ENCODE data around the gene SARS2.
"Not testable (repeated sequence)": the region's sequence is repeated elsewhere in the genome, so short reads cannot be mapped to it uniquely, and the experiment has no call there.

SARS2 gene

DNA sequence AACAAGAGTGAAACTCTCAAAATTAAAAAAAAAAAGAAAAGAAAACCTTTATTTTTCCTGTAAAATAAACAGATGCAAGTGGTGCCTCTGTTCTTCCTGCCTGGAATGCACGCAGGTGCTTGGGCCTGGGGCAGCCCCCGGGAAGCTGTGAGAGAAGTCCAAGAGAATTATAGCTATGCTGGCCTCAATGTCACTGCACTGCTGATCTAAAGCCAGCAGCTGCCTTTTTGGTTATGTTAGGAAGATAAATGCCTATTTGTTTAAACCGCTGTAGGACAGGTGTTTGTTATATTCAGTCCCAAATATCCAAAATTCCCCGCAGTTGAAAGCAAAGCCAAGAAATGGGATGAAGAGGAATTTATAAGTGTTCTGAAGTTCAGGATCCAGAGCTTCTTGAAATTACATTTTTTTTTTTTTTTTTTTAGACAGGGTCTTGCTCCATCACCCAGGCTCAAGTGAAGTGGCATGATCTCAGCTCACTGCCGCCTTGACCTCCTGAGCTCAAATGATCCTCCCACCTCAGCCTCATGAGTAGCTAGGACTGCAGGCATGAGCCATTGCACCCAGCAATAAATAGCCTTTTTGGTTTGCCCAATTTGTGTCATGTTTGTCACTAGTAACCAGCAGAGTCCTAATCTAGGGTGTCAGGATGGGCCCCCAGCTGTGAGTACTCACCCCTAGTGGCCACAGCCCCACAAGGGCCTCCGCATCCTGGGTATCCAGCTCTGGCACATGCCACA, 54.7 kb downstream of the SARS2 start:
- no peak for DNase-seq (ENCODE audit: low read depth)
- no peak overlapping the region for H3K4me3 ChIP-seq (ENCODE audit: low read depth, low read length)

- DNase-seq (ENCODE audit: low read depth); H3K4me3 ChIP-seq (ENCODE audit: low read depth, low read length): not testable (repeated sequence)
These were observed 57.2 kb downstream of the SARS2 start for GRCh38 chr19:38873400-38873799.

GRCh38 chr19:38870612-38871011, 60.0 kb downstream of the SARS2 start:
- no peak overlapping the region for H3K4me3 ChIP-seq (ENCODE audit: low read depth, low read length)

GRCh38 chr19:38869836-38870607, 60.5 kb downstream of the SARS2 start:
- peak overlapping the region; percentile 44 for H3K4me3 ChIP-seq (ENCODE audit: low read depth, low read length)
- no peak for DNase-seq (ENCODE audit: low read depth)

More at GRCh38 chr19:38870612-38871011, 60.0 kb downstream of the SARS2 start:
- no peak for DNase-seq (ENCODE audit: low read depth)

GRCh38 chr19:38869160-38869835, 61.3 kb downstream of the SARS2 start:
- H3K4me3 ChIP-seq (ENCODE audit: low read depth, low read length): peak overlapping the region; percentile 44
- no peak for DNase-seq (ENCODE audit: low read depth)

GRCh38 chr19:38868551-38868950, 62.0 kb downstream of the SARS2 start:
- H3K4me3 ChIP-seq (ENCODE audit: low read depth, low read length): no peak overlapping the region
- no peak for DNase-seq (ENCODE audit: low read depth)

DNA sequence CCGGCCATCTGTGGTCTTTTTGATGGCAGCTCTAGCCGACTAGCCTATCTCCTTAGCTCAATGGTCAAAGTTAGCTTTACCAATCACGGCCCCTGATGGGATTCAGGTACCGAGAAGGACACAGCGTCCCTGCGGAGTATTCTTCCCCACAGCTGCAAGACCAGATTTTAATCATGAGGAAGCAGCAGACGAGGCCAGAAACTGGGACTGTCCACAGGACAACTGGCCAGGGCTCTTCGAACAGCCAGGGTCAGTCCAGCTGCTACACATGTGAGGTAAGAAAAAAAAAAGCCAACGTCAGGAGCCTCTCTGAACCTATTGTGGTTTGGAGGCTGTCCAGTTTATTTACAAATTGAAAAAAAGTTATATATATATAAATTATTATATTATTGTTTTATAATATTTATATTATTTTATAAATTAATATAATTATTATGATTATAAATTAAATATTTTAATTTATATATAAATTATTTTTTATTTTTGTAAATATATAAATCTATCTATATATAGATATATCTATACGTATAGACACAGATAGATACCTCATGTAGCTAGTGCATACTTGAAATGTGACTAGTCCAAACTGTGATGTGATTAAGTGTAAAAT, 63.3 kb downstream of the SARS2 start:
- no peak for DNase-seq (ENCODE audit: low read depth)
- H3K4me3 ChIP-seq (ENCODE audit: low read depth, low read length): no peak overlapping the region

Data from skeletal muscle cell (primary cell).